Subcutaneous abdominal adipose tissue (tissue), 5 donors: ENCODE data around the gene P4HA1.
"Not testable (repeated sequence)": the region's sequence is repeated elsewhere in the genome, so short reads cannot be mapped to it uniquely, and the experiment has no call there.

Experiments
- H3K27ac ChIP-seq: one replicate; pipeline ENCODE4 v1.7.0; 2013; ENCODE audit warnings: low read depth, mild to moderate bottlenecking, inconsistent platforms, low read length, moderate library complexity
- H3K27me3 ChIP-seq, 5 donors: one replicate each; pipeline ENCODE4 v1.7.0; 2013; ENCODE audit warnings: low read length in 5 of 5, inconsistent platforms in 1 of 5; ENCODE audit not compliant: control insufficient read depth in 5 of 5, insufficient read depth in 4 of 5
- H3K36me3 ChIP-seq, 5 donors: one replicate each; pipeline ENCODE4 v1.7.0; 2013; ENCODE audit warnings: low read length in 5 of 5; ENCODE audit not compliant: control insufficient read depth in 5 of 5, insufficient read depth in 5 of 5
- H3K4me1 ChIP-seq, 5 donors: one replicate each; pipeline ENCODE4 v1.7.0; 2013; ENCODE audit warnings: low read length in 5 of 5, mild to moderate bottlenecking in 3 of 5, moderate library complexity in 1 of 5; ENCODE audit not compliant: control insufficient read depth in 5 of 5, insufficient read depth in 5 of 5
- H3K4me3 ChIP-seq, 5 donors: one replicate each; pipeline ENCODE4 v1.7.0; 2013; ENCODE audit warnings: low read length in 5 of 5, low read depth in 1 of 5
- H3K9ac ChIP-seq, 5 donors: one replicate each; pipeline ENCODE4 v1.7.0; 2013; ENCODE audit warnings: low read length in 5 of 5, mild to moderate bottlenecking in 4 of 5, moderate library complexity in 3 of 5
- H3K9me3 ChIP-seq, 5 donors: one replicate each; pipeline ENCODE4 v1.7.0; 2013; ENCODE audit warnings: low read length in 5 of 5; ENCODE audit not compliant: control insufficient read depth in 5 of 5
- donor health status: healthy.
- donor health status: healthy.
- donor health status: healthy.
- donor health status: healthy.
- donor health status: healthy.

P4HA1 gene

GRCh38 chr10:73023455-73024070 lies 73.1 kb downstream of the P4HA1 start:
- H3K27ac ChIP-seq, H3K4me3 ChIP-seq, H3K9me3 ChIP-seq, H3K4me1 ChIP-seq, H3K9ac ChIP-seq, H3K27me3 ChIP-seq: not testable (repeated sequence)
- peaks cover 4 to 20% (median 5%) of the 10 kb centered on the region in 5 donors for H3K36me3 ChIP-seq

- H3K27ac ChIP-seq, H3K9me3 ChIP-seq, H3K9ac ChIP-seq, H3K4me1 ChIP-seq, H3K4me3 ChIP-seq, H3K27me3 ChIP-seq: not testable (repeated sequence)
- peaks cover 4 to 23% (median 11%) of the 10 kb centered on the region in 5 donors for H3K36me3 ChIP-seq
These were observed 73.7 kb downstream of the P4HA1 start for GRCh38 chr10:73022961-73023360.

- not testable (repeated sequence) for H3K27ac ChIP-seq
These were observed 75.0 kb downstream of the P4HA1 start for GRCh38 chr10:73021538-73022164.

GRCh38 chr10:73021050-73021449 lies 75.6 kb downstream of the P4HA1 start:
- H3K36me3 ChIP-seq = peaks cover 7 to 30% (median 18%) of the 10 kb centered on the region in 5 donors
- no peaks in the 10 kb centered on the region for H3K9me3 ChIP-seq
- H3K9ac ChIP-seq = no peak overlapping the region
- no peak overlapping the region for H3K27ac ChIP-seq
- peaks cover 4 to 11% (median 9%) of the 10 kb centered on the region in 5 donors for H3K4me1 ChIP-seq
- H3K27me3 ChIP-seq = no peaks in the 10 kb centered on the region
- H3K4me3 ChIP-seq = no peak overlapping the region

More at GRCh38 chr10:73021538-73022164, 75.0 kb downstream of the P4HA1 start:
- not testable (repeated sequence) for H3K4me3 ChIP-seq, H3K9ac ChIP-seq, H3K9me3 ChIP-seq, H3K27me3 ChIP-seq
- H3K4me1 ChIP-seq = peaks cover 4 to 11% (median 9%) of the 10 kb centered on the region in 5 donors
- peaks cover 5 to 24% (median 13%) of the 10 kb centered on the region in 5 donors for H3K36me3 ChIP-seq

GRCh38 chr10:73019100-73019499 lies 77.6 kb downstream of the P4HA1 start:
- Histone ChIP-seq H3K9ac (no peak overlapping the region), H3K27me3 (no peaks in the 10 kb centered on the region), H3K4me3 (no peak overlapping the region), H3K4me1 (peaks cover 4 to 11% (median 9%) of the 10 kb centered on the region in 5 donors), H3K36me3 (peaks cover 10 to 44% (median 25%) of the 10 kb centered on the region in 5 donors), H3K27ac (no peak overlapping the region), H3K9me3 (no peaks in the 10 kb centered on the region)

GRCh38 chr10:73018632-73019031 lies 78.0 kb downstream of the P4HA1 start:
- Histone ChIP-seq H3K4me3 (no peak overlapping the region), H3K9ac (peak overlapping the region in 1 of 5 donors; percentile 1), H3K36me3 (peaks cover 11 to 47% (median 27%) of the 10 kb centered on the region in 5 donors), H3K27ac (no peak overlapping the region), H3K27me3 (no peaks in the 10 kb centered on the region), H3K4me1 (peaks cover 4 to 11% (median 9%) of the 10 kb centered on the region in 5 donors), H3K9me3 (no peaks in the 10 kb centered on the region)

- peaks cover 13 to 49% (median 31%) of the 10 kb centered on the region in 5 donors for H3K36me3 ChIP-seq
- no peak overlapping the region for H3K27ac ChIP-seq
- no peak overlapping the region for H3K4me3 ChIP-seq
- no peaks in the 10 kb centered on the region for H3K27me3 ChIP-seq
- no peaks in the 10 kb centered on the region for H3K9me3 ChIP-seq
- peaks cover 4 to 11% (median 9%) of the 10 kb centered on the region in 5 donors for H3K4me1 ChIP-seq
- H3K9ac ChIP-seq = peak overlapping the region in 1 of 5 donors; percentile 1
These were observed 78.6 kb downstream of the P4HA1 start for GRCh38 chr10:73017955-73018480.

GRCh38 chr10:73015779-73016178 lies 80.9 kb downstream of the P4HA1 start:
- H3K9me3 ChIP-seq = no peaks in the 10 kb centered on the region
- H3K4me3 ChIP-seq = no peak overlapping the region
- no peak overlapping the region for H3K9ac ChIP-seq
- no peaks in the 10 kb centered on the region for H3K27me3 ChIP-seq
- no peak overlapping the region for H3K27ac ChIP-seq
- H3K4me1 ChIP-seq = peaks cover 4 to 11% (median 9%) of the 10 kb centered on the region in 5 donors
- peaks cover 15 to 46% (median 36%) of the 10 kb centered on the region in 5 donors for H3K36me3 ChIP-seq

- no peak overlapping the region for H3K9ac ChIP-seq
- H3K27ac ChIP-seq = no peak overlapping the region
- H3K36me3 ChIP-seq = peaks cover 7 to 36% (median 28%) of the 10 kb centered on the region in 5 donors
- H3K4me1 ChIP-seq = no peaks in the 10 kb centered on the region
- H3K9me3 ChIP-seq = no peaks in the 10 kb centered on the region
- H3K27me3 ChIP-seq = no peaks in the 10 kb centered on the region
- H3K4me3 ChIP-seq = no peak overlapping the region
These were observed 92.8 kb downstream of the P4HA1 start for GRCh38 chr10:73003822-73004221.

GRCh38 chr10:73000973-73001372 lies 95.7 kb downstream of the P4HA1 start:
- no peak overlapping the region for H3K9ac ChIP-seq
- no peaks in the 10 kb centered on the region for H3K27me3 ChIP-seq
- peaks cover 3 to 17% (median 8%) of the 10 kb centered on the region in 5 donors for H3K36me3 ChIP-seq
- no peak overlapping the region for H3K4me3 ChIP-seq
- H3K4me1 ChIP-seq = no peaks in the 10 kb centered on the region
- H3K27ac ChIP-seq = no peak overlapping the region
- peaks cover 0 to 3% (median 0%) of the 10 kb centered on the region in 5 donors for H3K9me3 ChIP-seq
